Measurements from ENCODE around the gene SPATA13. TPM values are rescaled to one million over a fixed set of nuclear protein-coding genes. Genes with fewer than 3 reads are reported as not detected.

The SPATA13 gene
- total and polyA plus RNA-seq, 12 donors, result 20.0 to 85.5 (median 31.0) TPM

- TF ChIP-seq POLR2A (IDR thresholded peaks at IDR 0.05), result no peak
- no peak for TF ChIP-seq CTCF (IDR thresholded peaks at IDR 0.05)
- no peaks in the 10 kb centered on the region for H3K9me3 ChIP-seq (replicated peaks in 1 of 3)
- WGBS, 4 donors, result 87 to 90% (median 88%) methylated on average over 3 of the region's 3 CpGs
- no peaks in the 10 kb centered on the region for H3K27me3 ChIP-seq
- peaks cover 4 to 33% of the 10 kb centered on the region in 2 donors for H3K4me1 ChIP-seq (replicated peaks in 1 of 2)
- no peak for DNase-seq
- intact Hi-C loops (cut with DNase I), result no loop called here
- no peak overlapping the region for H3K27ac ChIP-seq
- no peak overlapping the region for H3K4me3 ChIP-seq
- H3K36me3 ChIP-seq (replicated peaks in 1 of 2), result no peaks in the 10 kb centered on the region
Measured at GRCh38 chr13:24182703-24183081, 22.2 kb downstream of the SPATA13 start.

GRCh38 chr13:24183741-24184182 lies 23.2 kb downstream of the SPATA13 start:
- Histone ChIP-seq H3K9me3 (replicated peaks in 1 of 3) (peaks cover 0 to 2% (median 0%) of the 10 kb centered on the region in 3 donors), H3K27me3 (no peaks in the 10 kb centered on the region), H3K4me3 (no peak overlapping the region), H3K27ac (peak overlapping the region in 3 of 5 donors; percentile 38 to 72 (median 43)), H3K4me1 (replicated peaks in 1 of 2) (peaks cover 4 to 26% of the 10 kb centered on the region in 2 donors), H3K36me3 (replicated peaks in 1 of 2) (no peaks in the 10 kb centered on the region)
- WGBS, 4 donors, result 57 to 75% (median 63%) methylated on average over 9 of the region's 9 CpGs
- peak; percentile 41 to 81 (median 65) for DNase-seq
- TF ChIP-seq POLR2A (IDR thresholded peaks at IDR 0.05), result peak in 1 of 2 donors; percentile 41
- no peak for TF ChIP-seq CTCF (IDR thresholded peaks at IDR 0.05)
- intact Hi-C loops (cut with DNase I), result no loop called here

- peak overlapping the region in 4 of 5 donors; percentile 5 to 72 (median 40) for H3K27ac ChIP-seq
- no peak overlapping the region for H3K4me3 ChIP-seq
- DNase-seq, result no peak
- no peaks in the 10 kb centered on the region for H3K27me3 ChIP-seq
- intact Hi-C loops (cut with DNase I), result no loop called here
- H3K9me3 ChIP-seq (replicated peaks in 1 of 3), result peaks cover 0 to 6% (median 0%) of the 10 kb centered on the region in 3 donors
- no peaks in the 10 kb centered on the region for H3K36me3 ChIP-seq (replicated peaks in 1 of 2)
- 88 to 96% (median 91%) methylated on average over 4 of the region's 4 CpGs for WGBS, 4 donors
- TF ChIP-seq CTCF (IDR thresholded peaks at IDR 0.05), result no peak
- no peak for TF ChIP-seq POLR2A (IDR thresholded peaks at IDR 0.05)
- peaks cover 4 to 20% of the 10 kb centered on the region in 2 donors for H3K4me1 ChIP-seq (replicated peaks in 1 of 2)
Measured at GRCh38 chr13:24184265-24184841, 23.8 kb downstream of the SPATA13 start.

GRCh38 chr13:24184882-24185281 lies 24.4 kb downstream of the SPATA13 start:
- H3K4me3 ChIP-seq, result no peak overlapping the region
- intact Hi-C loops (cut with DNase I), result no loop called here
- TF ChIP-seq CTCF (IDR thresholded peaks at IDR 0.05) (no peak), POLR2A (IDR thresholded peaks at IDR 0.05) (no peak)
- no peaks in the 10 kb centered on the region for H3K27me3 ChIP-seq
- H3K36me3 ChIP-seq (replicated peaks in 1 of 2), result no peaks in the 10 kb centered on the region
- WGBS, 4 donors, result 91 to 98% (median 93%) methylated on average over 9 to 11 of the region's 11 CpGs
- peaks cover 0 to 6% (median 0%) of the 10 kb centered on the region in 3 donors for H3K9me3 ChIP-seq (replicated peaks in 1 of 3)
- no peak overlapping the region for H3K27ac ChIP-seq
- DNase-seq, result no peak
- H3K4me1 ChIP-seq (replicated peaks in 1 of 2), result peaks cover 4 to 15% of the 10 kb centered on the region in 2 donors

Measured in adrenal gland (tissue), 12 donors.